NOMO-1 treated with dmso at 0.1 percent for 144 hours (cell line): ENCODE results near the gene MYF5.

ENCODE experiments used
- DNase-seq: peaks from one replicate; lab custom pipeline; 2025; ENCODE audit not compliant: unreplicated experiment; lab: John Stamatoyannopoulos, UW

Gene MYF5

GRCh38 chr12:80707126-80707829, 9.4 kb upstream of the MYF5 start, which contains the start of gene MYF6:
Gene MYF6 (plus strand): TSS chr12:80707634. CDS start chr12:80707720, 86 bp downstream.
- DNase-seq: no peak

GRCh38 chr12:80707830-80708258, 8.9 kb upstream of the MYF5 start:
- no peak for DNase-seq

GRCh38 chr12:80708259-80708974, 8.3 kb upstream of the MYF5 start:
- DNase-seq: no peak

- DNase-seq: no peak
Measured at GRCh38 chr12:80708975-80709328, 7.8 kb upstream of the MYF5 start.

GRCh38 chr12:80709811-80710726, 6.6 kb upstream of the MYF5 start:
- no peak for DNase-seq

- DNase-seq: no peak
Measured at GRCh38 chr12:80710727-80711449, 5.8 kb upstream of the MYF5 start.

- DNase-seq: no peak
Measured at GRCh38 chr12:80711866-80712265, 4.8 kb upstream of the MYF5 start.

GRCh38 chr12:80712866-80713265, 3.8 kb upstream of the MYF5 start:
- DNase-seq: no peak

- DNase-seq: no peak
Measured at GRCh38 chr12:80713419-80713818, 3.3 kb upstream of the MYF5 start.

- DNase-seq: no peak
Measured at GRCh38 chr12:80714055-80714454, 2.7 kb upstream of the MYF5 start.

- DNase-seq: no peak
Measured at GRCh38 chr12:80714846-80715245, 1.9 kb upstream of the MYF5 start.

- no peak for DNase-seq
Measured at GRCh38 chr12:80715713-80716249, 931 bp upstream of the MYF5 start.

- no peak for DNase-seq
Measured at GRCh38 chr12:80717856-80718255, 1.1 kb downstream of the MYF5 start.

- DNase-seq: no peak
Measured at GRCh38 chr12:80720516-80720915, 3.8 kb downstream of the MYF5 start.

GRCh38 chr12:80721326-80721725, 4.6 kb downstream of the MYF5 start:
- no peak for DNase-seq

GRCh38 chr12:80745851-80746505, 29.3 kb downstream of the MYF5 start:
- no peak for DNase-seq

GRCh38 chr12:80747800-80748199, 31.1 kb downstream of the MYF5 start:
- no peak for DNase-seq

GRCh38 chr12:80749456-80749855, 32.7 kb downstream of the MYF5 start:
- no peak for DNase-seq

GRCh38 chr12:80752464-80752863, 35.8 kb downstream of the MYF5 start:
- no peak for DNase-seq

GRCh38 chr12:80754274-80754673, 37.6 kb downstream of the MYF5 start:
- DNase-seq: no peak
